ENCODE data around the gene PLEKHH1. TPM values are rescaled to one million over a fixed set of nuclear protein-coding genes. Genes with fewer than 3 reads are reported as not detected.

The PLEKHH1 gene
- total and polyA plus RNA-seq, 2 donors (not counting 1 experiment from before 2014, with no cell fraction given) = 0.10 to 0.33 TPM

DNA sequence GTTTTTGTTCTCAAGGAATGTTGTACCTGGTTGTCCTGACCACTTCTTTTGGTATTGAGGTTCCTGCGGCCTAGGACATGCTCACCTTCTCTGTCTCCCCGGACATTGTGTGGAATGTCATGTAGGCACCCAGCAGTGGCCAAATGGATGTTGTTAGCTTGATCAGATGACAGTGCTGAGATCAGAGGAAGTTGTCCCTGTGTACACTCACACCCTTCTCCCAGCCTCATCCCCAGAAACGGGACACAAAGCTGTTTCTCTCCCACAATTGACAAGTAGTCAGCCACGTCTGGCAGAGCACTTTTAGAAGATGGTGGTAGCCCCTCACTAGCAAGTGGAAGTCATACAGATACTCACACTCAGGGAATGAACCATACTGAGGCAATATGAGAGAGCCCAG lies 3.0 kb downstream of the PLEKHH1 start:
- no peak overlapping the region for H3K4me2 ChIP-seq (ENCODE audit: extremely low read depth, insufficient read depth, low read length)
- H3K27ac ChIP-seq (ENCODE audit: insufficient read depth, low read length) = no peak overlapping the region
- no peaks in the 10 kb centered on the region for H3K79me2 ChIP-seq (ENCODE audit: control insufficient read depth, insufficient read depth, low read length)
- no peak overlapping the region for H3K9ac ChIP-seq (ENCODE audit: insufficient read depth, low read length)
- no peaks in the 10 kb centered on the region for H3K9me3 ChIP-seq (ENCODE audit: control insufficient read depth, insufficient read depth, low read depth, low read length)
- H3K27me3 ChIP-seq (ENCODE audit: control insufficient read depth, insufficient read depth, low read length) = no peaks in the 10 kb centered on the region
- no peaks in the 10 kb centered on the region for H4K20me1 ChIP-seq (ENCODE audit: control insufficient read depth, extremely low read depth, insufficient read depth, low read length)
- H3K36me3 ChIP-seq (ENCODE audit: control insufficient read depth, insufficient read depth, low read length) = no peaks in the 10 kb centered on the region
- H3K4me1 ChIP-seq (ENCODE audit: control insufficient read depth, extremely low read depth, insufficient read depth, low read length) = no peaks in the 10 kb centered on the region
- H2AFZ ChIP-seq (ENCODE audit: low read length) = no peak overlapping the region
- H3K4me3 ChIP-seq (replicated peaks in 1 of 4; ENCODE audit: control extremely low read depth in 1 of 4, insufficient read depth in 1 of 4, low read depth in 3 of 4, low read length in 4 of 4) = no peak overlapping the region
- no peak for DNase-seq (ENCODE audit: low read depth in 2 of 2)
- TF ChIP-seq, protein P1, sequence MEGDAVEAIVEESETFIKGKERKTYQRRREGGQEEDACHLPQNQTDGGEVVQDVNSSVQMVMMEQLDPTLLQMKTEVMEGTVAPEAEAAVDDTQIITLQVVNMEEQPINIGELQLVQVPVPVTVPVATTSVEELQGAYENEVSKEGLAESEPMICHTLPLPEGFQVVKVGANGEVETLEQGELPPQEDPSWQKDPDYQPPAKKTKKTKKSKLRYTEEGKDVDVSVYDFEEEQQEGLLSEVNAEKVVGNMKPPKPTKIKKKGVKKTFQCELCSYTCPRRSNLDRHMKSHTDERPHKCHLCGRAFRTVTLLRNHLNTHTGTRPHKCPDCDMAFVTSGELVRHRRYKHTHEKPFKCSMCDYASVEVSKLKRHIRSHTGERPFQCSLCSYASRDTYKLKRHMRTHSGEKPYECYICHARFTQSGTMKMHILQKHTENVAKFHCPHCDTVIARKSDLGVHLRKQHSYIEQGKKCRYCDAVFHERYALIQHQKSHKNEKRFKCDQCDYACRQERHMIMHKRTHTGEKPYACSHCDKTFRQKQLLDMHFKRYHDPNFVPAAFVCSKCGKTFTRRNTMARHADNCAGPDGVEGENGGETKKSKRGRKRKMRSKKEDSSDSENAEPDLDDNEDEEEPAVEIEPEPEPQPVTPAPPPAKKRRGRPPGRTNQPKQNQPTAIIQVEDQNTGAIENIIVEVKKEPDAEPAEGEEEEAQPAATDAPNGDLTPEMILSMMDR (conservative IDR thresholded peaks at IDR 0.05 in 1 of 2, IDR thresholded peaks at IDR 0.05 in 1 of 2; ENCODE audit: low read depth in 1 of 2, low read length in 2 of 2) = no peak
- TF ChIP-seq EZH2 (IDR thresholded peaks at IDR 0.05; ENCODE audit: low read length, missing control alignments) = no peak

DNA sequence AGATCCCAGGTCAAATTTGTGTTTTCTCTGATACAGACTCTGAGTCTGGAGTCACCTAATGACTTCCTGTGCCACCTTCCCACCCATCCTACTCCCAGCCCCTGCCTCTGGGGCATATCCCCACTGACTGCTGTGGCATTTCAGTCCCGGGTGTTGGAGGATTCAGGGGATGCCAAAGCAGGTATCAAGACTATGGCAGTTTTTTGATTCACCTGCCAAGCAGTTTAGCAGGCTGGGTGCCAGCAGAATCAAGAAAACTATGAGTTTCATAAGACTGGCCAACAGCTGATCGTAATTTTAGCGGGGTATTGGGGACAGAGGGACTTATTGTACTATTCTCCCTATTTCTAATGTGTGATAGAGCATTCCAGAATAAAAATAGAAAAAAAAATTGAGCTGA lies 4.6 kb downstream of the PLEKHH1 start:
- Histone ChIP-seq H3K36me3 (ENCODE audit: control insufficient read depth, insufficient read depth, low read length) (no peaks in the 10 kb centered on the region), H2AFZ (ENCODE audit: low read length) (no peak overlapping the region), H3K27ac (ENCODE audit: insufficient read depth, low read length) (no peak overlapping the region), H3K79me2 (ENCODE audit: control insufficient read depth, insufficient read depth, low read length) (no peaks in the 10 kb centered on the region), H3K9ac (ENCODE audit: insufficient read depth, low read length) (no peak overlapping the region), H3K4me2 (ENCODE audit: extremely low read depth, insufficient read depth, low read length) (no peak overlapping the region), H4K20me1 (ENCODE audit: control insufficient read depth, extremely low read depth, insufficient read depth, low read length) (no peaks in the 10 kb centered on the region), H3K4me3 (replicated peaks in 1 of 4; ENCODE audit: control extremely low read depth in 1 of 4, insufficient read depth in 1 of 4, low read depth in 3 of 4, low read length in 4 of 4) (no peak overlapping the region), H3K9me3 (ENCODE audit: control insufficient read depth, insufficient read depth, low read depth, low read length) (no peaks in the 10 kb centered on the region), H3K4me1 (ENCODE audit: control insufficient read depth, extremely low read depth, insufficient read depth, low read length) (no peaks in the 10 kb centered on the region), H3K27me3 (ENCODE audit: control insufficient read depth, insufficient read depth, low read length) (peaks cover 6% of the 10 kb centered on the region)
- no peak for TF ChIP-seq EZH2 (IDR thresholded peaks at IDR 0.05; ENCODE audit: low read length, missing control alignments)
- TF ChIP-seq, protein P1 (conservative IDR thresholded peaks at IDR 0.05 in 1 of 2, IDR thresholded peaks at IDR 0.05 in 1 of 2; ENCODE audit: low read depth in 1 of 2, low read length in 2 of 2) = no peak
- no peak for DNase-seq (ENCODE audit: low read depth in 2 of 2)

DNA sequence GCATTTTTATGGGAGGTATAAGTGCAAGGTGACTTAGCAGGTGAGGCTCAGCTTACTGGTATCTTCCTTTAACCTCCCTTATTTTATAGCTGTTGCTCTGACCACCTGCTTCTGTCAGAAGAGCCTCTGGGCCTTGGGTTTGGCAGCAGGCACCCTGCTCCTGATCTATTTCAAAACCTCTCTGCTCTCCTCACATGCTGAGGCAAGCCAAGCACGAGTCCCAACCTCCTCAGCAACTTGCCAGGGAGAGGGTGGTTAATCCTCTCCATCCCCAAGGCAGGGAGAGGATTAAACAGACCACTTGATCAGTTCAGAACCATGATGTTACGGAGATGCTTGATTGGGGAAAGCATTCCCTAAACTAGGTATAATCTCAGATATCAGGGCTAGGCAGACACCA lies 5.4 kb downstream of the PLEKHH1 start:
- H3K79me2 ChIP-seq (ENCODE audit: control insufficient read depth, insufficient read depth, low read length) = no peaks in the 10 kb centered on the region
- H4K20me1 ChIP-seq (ENCODE audit: control insufficient read depth, extremely low read depth, insufficient read depth, low read length) = no peaks in the 10 kb centered on the region
- TF ChIP-seq, protein P1 (conservative IDR thresholded peaks at IDR 0.05 in 1 of 2, IDR thresholded peaks at IDR 0.05 in 1 of 2; ENCODE audit: low read depth in 1 of 2, low read length in 2 of 2) = no peak
- TF ChIP-seq EZH2 (IDR thresholded peaks at IDR 0.05; ENCODE audit: low read length, missing control alignments) = no peak
- no peaks in the 10 kb centered on the region for H3K36me3 ChIP-seq (ENCODE audit: control insufficient read depth, insufficient read depth, low read length)
- no peak overlapping the region for H3K27ac ChIP-seq (ENCODE audit: insufficient read depth, low read length)
- H3K27me3 ChIP-seq (ENCODE audit: control insufficient read depth, insufficient read depth, low read length) = peaks cover 6% of the 10 kb centered on the region
- no peaks in the 10 kb centered on the region for H3K9me3 ChIP-seq (ENCODE audit: control insufficient read depth, insufficient read depth, low read depth, low read length)
- no peak overlapping the region for H3K9ac ChIP-seq (ENCODE audit: insufficient read depth, low read length)
- no peak for DNase-seq (ENCODE audit: low read depth in 2 of 2)
- H3K4me1 ChIP-seq (ENCODE audit: control insufficient read depth, extremely low read depth, insufficient read depth, low read length) = no peaks in the 10 kb centered on the region
- no peak overlapping the region for H3K4me2 ChIP-seq (ENCODE audit: extremely low read depth, insufficient read depth, low read length)
- no peak overlapping the region for H2AFZ ChIP-seq (ENCODE audit: low read length)
- no peak overlapping the region for H3K4me3 ChIP-seq (replicated peaks in 1 of 4; ENCODE audit: control extremely low read depth in 1 of 4, insufficient read depth in 1 of 4, low read depth in 3 of 4, low read length in 4 of 4)
